Fibroblast of peridontal ligament (primary cell): Measurements from ENCODE around the gene TESK2.
A peak's percentile ranks its signal among the peaks of the same experiment; 100 is the strongest.
"Not testable (repeated sequence)": the region's sequence is repeated elsewhere in the genome, so short reads cannot be mapped to it uniquely, and the experiment has no call there.

ENCODE experiments used
- DNase-seq: peaks from one replicate; pipeline ENCODE4 v3.0.0-alpha.2; 2010; ENCODE audit errors: extremely low read depth

TESK2 gene

DNA sequence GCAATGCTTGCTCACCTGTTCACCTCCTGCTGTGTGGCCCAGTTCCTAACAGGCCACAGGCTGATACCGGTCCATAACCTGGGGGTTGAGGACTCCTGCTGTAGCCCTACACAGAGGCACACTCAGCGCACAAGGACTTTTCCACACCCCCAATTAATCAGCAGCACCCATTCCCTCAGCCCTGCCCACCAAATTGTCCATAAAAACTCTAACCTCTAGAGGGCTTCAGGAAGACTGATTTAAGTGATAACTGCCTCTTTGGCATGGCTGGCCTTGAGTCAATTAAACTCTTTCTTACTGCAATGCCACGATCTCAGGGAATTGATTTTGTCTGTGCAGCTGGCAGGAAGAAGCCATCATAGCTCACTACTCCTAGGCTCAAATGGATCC lies 79.5 kb downstream of the TESK2 start:
- DNase-seq = no peak

- peak; percentile 14 for DNase-seq
Observed at GRCh38 chr1:45410850-45411509, 80.0 kb downstream of the TESK2 start.

DNA sequence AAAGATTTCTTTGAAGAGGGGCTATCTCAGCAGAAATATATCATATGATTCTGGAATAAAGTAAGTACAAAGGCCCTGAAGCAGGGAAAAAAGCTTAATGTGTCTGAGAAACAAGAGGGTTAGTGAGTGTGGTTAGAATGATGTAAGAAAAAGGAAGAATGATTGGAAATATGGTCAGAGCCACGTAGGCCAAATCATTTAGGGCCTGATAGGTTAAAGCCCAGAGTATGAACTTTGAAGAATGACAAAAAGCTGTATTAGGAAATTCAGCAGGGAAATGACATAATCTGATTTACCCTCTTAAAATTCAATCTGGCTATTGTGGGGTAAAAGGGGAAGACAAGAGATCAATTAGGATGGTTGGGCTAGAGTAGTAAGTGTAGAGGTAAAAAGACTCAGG lies 81.7 kb downstream of the TESK2 start:
- DNase-seq = peak; percentile 56

DNA sequence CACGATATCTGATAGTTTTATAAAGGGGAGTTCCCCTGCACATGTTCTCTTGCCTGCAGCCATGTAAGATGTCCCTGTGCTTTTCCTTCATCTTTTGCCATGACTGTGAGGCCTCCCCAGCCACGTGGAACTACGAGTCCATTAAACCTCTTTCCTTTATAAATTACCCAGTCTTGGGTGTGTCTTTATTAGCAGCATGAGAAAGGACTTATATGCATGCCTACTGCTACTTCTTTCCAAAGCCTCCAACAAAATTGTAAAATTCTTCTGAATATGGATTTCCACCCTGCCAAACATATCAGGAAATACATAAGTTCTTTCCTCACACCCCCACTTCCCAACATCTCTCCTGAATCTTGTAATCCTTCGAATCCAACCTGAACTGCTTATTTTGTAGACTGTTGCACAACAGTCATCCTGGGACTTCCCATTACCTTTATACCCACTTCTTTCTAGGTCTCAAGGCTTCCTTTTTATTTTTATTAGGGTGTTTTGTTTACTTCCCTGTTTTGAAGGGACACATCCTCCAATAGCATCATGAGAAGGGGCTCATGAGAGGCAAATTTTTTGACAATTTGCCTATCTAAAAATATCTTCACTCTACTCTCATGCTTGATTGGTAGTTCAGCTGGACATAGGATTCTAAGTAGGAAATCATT lies 83.2 kb downstream of the TESK2 start:
- no peak for DNase-seq

- DNase-seq = no peak
Observed at GRCh38 chr1:45405636-45406035, 85.3 kb downstream of the TESK2 start.

DNA sequence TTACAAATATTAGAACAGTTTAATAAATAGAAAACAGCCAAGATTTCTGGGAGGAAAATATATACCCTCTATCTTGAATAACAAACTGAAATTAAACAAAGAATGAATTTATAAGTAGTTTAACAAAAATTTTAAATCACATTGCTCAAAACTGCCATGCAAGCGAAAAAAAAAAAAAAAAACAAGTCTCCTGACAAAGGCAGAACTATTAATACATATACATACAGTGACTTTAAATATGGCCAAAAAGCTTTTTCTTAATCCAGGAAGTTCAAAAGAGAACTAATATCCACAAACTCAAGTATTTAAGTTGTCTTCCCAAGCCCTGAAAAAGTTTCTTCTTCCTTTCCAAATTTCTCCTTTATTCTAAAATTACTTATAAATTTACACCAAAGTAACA lies 87.2 kb downstream of the TESK2 start:
- DNase-seq = no peak

DNA sequence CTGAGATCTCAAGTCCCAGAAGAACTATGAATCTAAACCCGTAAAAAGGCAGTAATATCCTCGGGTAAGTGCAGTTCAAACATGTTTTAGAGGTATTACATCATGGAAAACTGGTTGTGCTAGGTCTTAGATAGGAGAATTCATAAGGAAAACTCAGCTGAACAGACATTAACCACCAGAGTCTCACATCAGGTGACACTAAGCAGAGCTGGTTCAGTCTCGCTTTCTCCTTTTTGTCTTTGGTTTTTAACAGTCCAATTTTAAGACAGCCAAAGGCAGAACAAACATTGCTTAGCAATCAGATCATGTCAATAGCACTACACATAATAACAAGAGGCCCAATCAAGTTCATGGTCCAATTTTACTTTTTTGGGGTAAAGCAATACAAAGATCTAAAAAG lies 87.7 kb downstream of the TESK2 start:
- no peak for DNase-seq

- no peak for DNase-seq
Observed at GRCh38 chr1:45401524-45401923, 89.4 kb downstream of the TESK2 start.

DNA sequence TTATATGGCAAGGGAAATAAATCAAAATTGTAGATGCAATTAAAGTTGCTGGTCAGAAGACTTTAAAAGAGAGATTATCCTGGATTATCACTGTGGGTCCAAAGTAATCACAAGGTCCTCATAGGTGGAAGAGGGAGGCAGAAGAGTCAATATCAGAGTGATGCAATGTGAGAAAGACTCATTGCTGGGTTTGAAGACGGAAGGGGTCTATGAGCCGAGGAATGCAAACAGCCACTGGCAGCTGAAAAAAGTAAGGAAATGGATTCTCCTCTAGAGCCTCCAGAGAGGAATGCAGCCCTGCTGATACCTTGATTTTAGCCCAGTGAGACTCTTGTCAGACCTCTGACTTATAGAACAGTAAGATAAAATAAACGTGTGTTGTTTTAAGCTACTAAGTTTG lies 90.9 kb downstream of the TESK2 start:
- DNase-seq = no peak

DNA sequence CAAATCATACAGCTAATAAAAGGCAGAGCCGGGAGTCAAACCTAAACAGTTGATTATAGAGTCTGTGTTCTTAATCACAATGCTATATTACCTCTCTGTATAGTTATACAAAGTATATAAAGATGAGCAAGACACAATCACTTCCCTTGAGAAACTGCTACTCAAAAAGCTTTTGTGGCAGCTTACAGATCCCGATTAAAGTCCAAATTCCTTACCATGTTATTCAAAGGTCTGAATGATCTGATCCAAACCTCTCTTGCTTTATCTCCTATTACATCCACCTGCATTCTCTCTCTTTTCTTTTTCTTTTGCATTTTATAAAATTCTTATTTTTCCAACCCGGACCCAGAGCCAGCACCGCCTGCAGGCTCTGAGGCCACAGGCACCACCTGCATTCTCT lies 93.7 kb downstream of the TESK2 start:
- no peak for DNase-seq

- no peak for DNase-seq
Observed at GRCh38 chr1:45395582-45395981, 95.4 kb downstream of the TESK2 start.

GRCh38 chr1:45395051-45395450 lies 95.9 kb downstream of the TESK2 start:
- no peak for DNase-seq

GRCh38 chr1:45394342-45394741 lies 96.6 kb downstream of the TESK2 start:
- DNase-seq = no peak

GRCh38 chr1:45393718-45394302 lies 97.2 kb downstream of the TESK2 start:
- DNase-seq = peak; percentile 22

DNA sequence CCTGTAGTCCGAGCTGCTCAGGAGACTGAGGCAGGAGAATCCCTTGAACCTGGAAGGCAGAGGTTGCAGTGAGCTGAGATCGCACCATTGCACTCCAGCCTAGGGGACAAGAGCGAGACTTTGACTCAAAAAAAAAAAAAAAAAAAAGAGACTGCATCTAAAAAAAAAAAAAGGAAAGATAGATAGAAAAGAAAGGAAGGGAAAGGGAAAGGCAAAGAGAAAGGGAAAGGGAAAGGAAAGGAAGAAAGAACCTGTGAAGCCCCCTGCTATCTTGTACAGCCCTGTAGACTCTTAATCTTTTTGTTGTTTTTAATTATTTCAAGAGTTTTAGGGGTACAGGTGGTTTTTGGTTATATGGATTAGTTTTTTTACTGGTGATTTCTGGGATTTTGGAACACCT lies 104.7 kb downstream of the TESK2 start:
- DNase-seq = no peak

GRCh38 chr1:45385302-45385701 lies 105.7 kb downstream of the TESK2 start:
- no peak for DNase-seq

- DNase-seq = not testable (repeated sequence)
Observed at GRCh38 chr1:45384213-45384612, 106.8 kb downstream of the TESK2 start.

GRCh38 chr1:45383191-45383590 lies 107.8 kb downstream of the TESK2 start:
- no peak for DNase-seq

GRCh38 chr1:45381243-45381642 lies 109.7 kb downstream of the TESK2 start:
- no peak for DNase-seq

DNA sequence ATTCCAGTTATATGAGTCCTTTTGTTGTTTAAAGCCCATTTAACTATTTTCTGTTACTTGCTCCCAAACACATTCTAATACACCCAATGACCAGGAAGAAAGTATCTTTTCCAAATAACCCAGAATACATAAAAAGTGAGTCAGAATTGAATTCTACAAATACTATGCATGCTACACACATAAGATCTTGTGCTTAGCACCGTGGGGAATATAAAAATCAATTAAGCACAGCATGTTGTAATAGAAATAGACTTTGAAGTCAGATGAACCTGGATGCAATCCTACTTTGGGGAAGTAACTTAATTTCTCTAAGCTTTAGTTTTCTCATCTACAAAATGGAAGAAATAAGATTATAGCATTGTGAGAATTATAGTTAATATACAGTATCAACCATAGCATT lies 110.2 kb downstream of the TESK2 start:
- no peak for DNase-seq

GRCh38 chr1:45380125-45380524 lies 110.8 kb downstream of the TESK2 start:
- DNase-seq = no peak

- DNase-seq = no peak
Observed at GRCh38 chr1:45379524-45379923, 111.4 kb downstream of the TESK2 start.

- no peak for DNase-seq
Observed at GRCh38 chr1:45378184-45378583, 112.8 kb downstream of the TESK2 start.
